Activated naive CD8-positive, alpha-beta T cell (primary cell): ENCODE results near the gene SEC24A.
A peak's percentile ranks its signal among the peaks of the same experiment; 100 is the strongest.
"Not testable (repeated sequence)": the region's sequence is repeated elsewhere in the genome, so short reads cannot be mapped to it uniquely, and the experiment has no call there.

Experiments used
- H3K27ac Mint-ChIP-seq: one replicate; pipeline ENCODE4 v1.8.0; 2021; ENCODE audit warnings: mixed read lengths
- H3K27me3 Mint-ChIP-seq: one replicate; pipeline ENCODE4 v1.8.0; 2021; ENCODE audit warnings: mixed read lengths
- H3K36me3 Mint-ChIP-seq: one replicate; pipeline ENCODE4 v1.8.0; 2021; ENCODE audit warnings: mixed read lengths
- H3K4me1 Mint-ChIP-seq: one replicate; pipeline ENCODE4 v1.8.0; 2021; ENCODE audit warnings: low read depth, mixed read lengths
- H3K4me3 Mint-ChIP-seq: one replicate; pipeline ENCODE4 v1.8.0; 2021; ENCODE audit warnings: mild to moderate bottlenecking, mixed read lengths
- H3K9me3 Mint-ChIP-seq: one replicate; pipeline ENCODE4 v1.8.0; 2021; ENCODE audit warnings: low read depth, mixed read lengths

Gene SEC24A

GRCh38 chr5:134648425-134649162, at the start of gene SEC24A:
SEC24A (plus strand) TSS chr5:134648785; CDS start chr5:134649077, 292 bp downstream.
- Mint-ChIP-seq H3K27ac (peak within 1 kb of the TSS; percentile 98), H3K27me3 (no peaks in the 10 kb centered on the region), H3K9me3 (no peaks in the 10 kb centered on the region), H3K36me3 (no peaks in the 10 kb centered on the region), H3K4me1 (peaks cover 21% of the 10 kb centered on the region), H3K4me3 (peak within 1 kb of the TSS; percentile 95)

GRCh38 chr5:134599820-134600219, 48.8 kb upstream of the SEC24A start:
- not testable (repeated sequence) for H3K4me3 Mint-ChIP-seq, H3K27ac Mint-ChIP-seq, H3K27me3 Mint-ChIP-seq, H3K9me3 Mint-ChIP-seq, H3K36me3 Mint-ChIP-seq
- peaks cover 26% of the 10 kb centered on the region for H3K4me1 Mint-ChIP-seq

- peaks cover 1% of the 10 kb centered on the region for H3K27me3 Mint-ChIP-seq
- no peak overlapping the region for H3K4me3 Mint-ChIP-seq
- no peak overlapping the region for H3K27ac Mint-ChIP-seq
- peaks cover 29% of the 10 kb centered on the region for H3K4me1 Mint-ChIP-seq
- no peaks in the 10 kb centered on the region for H3K9me3 Mint-ChIP-seq
- no peaks in the 10 kb centered on the region for H3K36me3 Mint-ChIP-seq
Observed at GRCh38 chr5:134600600-134600999, 48.0 kb upstream of the SEC24A start.

- no peaks in the 10 kb centered on the region for H3K36me3 Mint-ChIP-seq
- peak overlapping the region; percentile 87 for H3K27ac Mint-ChIP-seq
Observed at GRCh38 chr5:134603059-134603458, 45.5 kb upstream of the SEC24A start.

GRCh38 chr5:134604908-134605307, 43.7 kb upstream of the SEC24A start:
- H3K27me3 Mint-ChIP-seq: no peaks in the 10 kb centered on the region
- H3K36me3 Mint-ChIP-seq: peaks cover 2% of the 10 kb centered on the region
- H3K27ac Mint-ChIP-seq: peak overlapping the region; percentile 87
- H3K9me3 Mint-ChIP-seq: no peaks in the 10 kb centered on the region
- H3K4me1 Mint-ChIP-seq: peaks cover 29% of the 10 kb centered on the region
- H3K4me3 Mint-ChIP-seq: peak overlapping the region; percentile 27

More at GRCh38 chr5:134603059-134603458, 45.5 kb upstream of the SEC24A start:
- Mint-ChIP-seq H3K4me3 (peak overlapping the region; percentile 42), H3K4me1 (peaks cover 29% of the 10 kb centered on the region), H3K27me3 (no peaks in the 10 kb centered on the region), H3K9me3 (no peaks in the 10 kb centered on the region)

- peaks cover 4% of the 10 kb centered on the region for H3K36me3 Mint-ChIP-seq
Observed at GRCh38 chr5:134606726-134607125, 41.9 kb upstream of the SEC24A start.

DNA sequence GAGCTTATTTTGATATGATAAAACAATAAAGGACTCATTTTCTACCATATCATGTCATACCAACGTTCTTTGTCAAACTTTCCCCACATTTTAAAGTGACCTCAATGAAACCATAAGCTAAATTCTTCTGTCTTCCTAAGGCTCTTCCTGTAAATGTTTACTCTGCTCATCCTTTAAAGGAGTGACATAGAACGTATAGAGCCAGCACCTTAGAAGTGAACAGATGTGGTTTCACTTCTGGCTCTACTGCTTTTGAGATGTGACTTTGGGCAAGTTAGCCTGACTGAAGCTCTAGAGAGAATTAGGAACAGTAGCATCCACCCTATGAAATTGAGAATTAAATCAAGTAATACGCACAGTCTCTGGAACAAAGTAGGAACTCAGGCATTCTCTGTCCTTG, 40.0 kb upstream of the SEC24A start:
- H3K4me3 Mint-ChIP-seq: no peak overlapping the region
- no peak overlapping the region for H3K27ac Mint-ChIP-seq
- peaks cover 21% of the 10 kb centered on the region for H3K4me1 Mint-ChIP-seq
- H3K9me3 Mint-ChIP-seq: no peaks in the 10 kb centered on the region
- H3K36me3 Mint-ChIP-seq: peaks cover 4% of the 10 kb centered on the region
- H3K27me3 Mint-ChIP-seq: no peaks in the 10 kb centered on the region

More at GRCh38 chr5:134606726-134607125, 41.9 kb upstream of the SEC24A start:
- Mint-ChIP-seq H3K4me1 (peaks cover 29% of the 10 kb centered on the region), H3K9me3 (no peaks in the 10 kb centered on the region), H3K4me3 (no peak overlapping the region), H3K27ac (no peak overlapping the region), H3K27me3 (no peaks in the 10 kb centered on the region)

GRCh38 chr5:134609232-134609851, 39.2 kb upstream of the SEC24A start:
- peaks cover 17% of the 10 kb centered on the region for H3K4me1 Mint-ChIP-seq
- no peaks in the 10 kb centered on the region for H3K27me3 Mint-ChIP-seq
- H3K4me3 Mint-ChIP-seq: no peak overlapping the region
- H3K27ac Mint-ChIP-seq: peak overlapping the region; percentile 68
- no peaks in the 10 kb centered on the region for H3K9me3 Mint-ChIP-seq
- H3K36me3 Mint-ChIP-seq: peaks cover 7% of the 10 kb centered on the region

GRCh38 chr5:134610725-134611124, 37.9 kb upstream of the SEC24A start:
- Mint-ChIP-seq H3K27ac (peak overlapping the region; percentile 4), H3K27me3 (no peaks in the 10 kb centered on the region), H3K9me3 (no peaks in the 10 kb centered on the region), H3K4me3 (no peak overlapping the region), H3K4me1 (peaks cover 7% of the 10 kb centered on the region), H3K36me3 (peaks cover 8% of the 10 kb centered on the region)

DNA sequence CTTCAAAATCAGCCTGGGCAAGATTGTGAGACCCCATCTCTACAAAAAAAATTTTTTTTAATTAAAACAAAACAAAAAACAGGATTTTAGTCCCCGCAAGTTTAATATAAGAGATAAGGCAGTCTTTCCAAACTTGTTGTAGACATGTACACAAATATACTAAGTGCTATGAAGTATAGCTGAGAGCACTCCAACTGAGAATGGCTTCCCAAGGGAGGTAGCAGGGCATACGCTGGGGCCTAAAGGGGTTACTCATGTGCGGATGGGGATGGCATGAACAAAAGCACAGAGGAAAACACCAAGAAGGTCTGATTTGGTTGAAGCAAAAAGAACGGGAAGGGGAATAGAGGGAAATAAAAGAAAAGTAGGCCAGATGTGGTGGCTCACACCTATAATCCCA, 37.1 kb upstream of the SEC24A start:
- H3K27ac Mint-ChIP-seq: no peak overlapping the region
- peaks cover 8% of the 10 kb centered on the region for H3K36me3 Mint-ChIP-seq
- no peaks in the 10 kb centered on the region for H3K27me3 Mint-ChIP-seq
- H3K4me1 Mint-ChIP-seq: peaks cover 7% of the 10 kb centered on the region
- no peaks in the 10 kb centered on the region for H3K9me3 Mint-ChIP-seq
- no peak overlapping the region for H3K4me3 Mint-ChIP-seq

DNA sequence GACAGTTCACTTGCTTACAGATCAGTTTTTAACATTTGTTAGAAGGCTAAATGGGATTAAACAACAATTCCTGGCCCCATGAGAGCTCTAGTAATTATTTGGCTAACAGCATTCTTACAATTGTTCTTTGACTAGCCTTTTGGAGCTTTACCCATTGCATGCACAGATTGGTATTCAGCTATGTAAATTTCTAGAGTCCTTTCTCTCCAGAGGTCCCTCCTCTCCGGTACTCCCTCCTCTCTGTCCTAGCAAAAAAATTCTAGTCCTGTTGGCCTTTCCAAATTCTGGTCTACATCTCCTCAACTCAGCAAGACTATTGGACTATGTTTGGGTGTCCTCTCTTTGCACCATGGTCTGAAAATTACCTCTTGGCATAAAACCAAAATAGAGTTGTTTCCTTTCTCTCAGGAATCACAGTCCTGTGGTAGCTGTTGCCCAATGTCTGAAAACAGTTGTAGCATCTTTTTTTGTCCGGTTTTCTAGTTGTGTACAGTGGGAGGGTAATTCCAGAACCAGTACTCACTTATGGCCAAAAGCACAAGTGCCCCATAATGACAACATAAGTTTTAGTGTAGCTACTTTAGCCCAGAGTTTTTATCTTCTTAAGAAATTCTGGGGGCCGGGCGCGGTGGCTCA, 34.0 kb upstream of the SEC24A start:
- Mint-ChIP-seq H3K27ac (peak overlapping the region; percentile 2), H3K9me3 (no peaks in the 10 kb centered on the region), H3K4me3 (no peak overlapping the region), H3K36me3 (peaks cover 5% of the 10 kb centered on the region), H3K27me3 (no peaks in the 10 kb centered on the region), H3K4me1 (peaks cover 7% of the 10 kb centered on the region)

DNA sequence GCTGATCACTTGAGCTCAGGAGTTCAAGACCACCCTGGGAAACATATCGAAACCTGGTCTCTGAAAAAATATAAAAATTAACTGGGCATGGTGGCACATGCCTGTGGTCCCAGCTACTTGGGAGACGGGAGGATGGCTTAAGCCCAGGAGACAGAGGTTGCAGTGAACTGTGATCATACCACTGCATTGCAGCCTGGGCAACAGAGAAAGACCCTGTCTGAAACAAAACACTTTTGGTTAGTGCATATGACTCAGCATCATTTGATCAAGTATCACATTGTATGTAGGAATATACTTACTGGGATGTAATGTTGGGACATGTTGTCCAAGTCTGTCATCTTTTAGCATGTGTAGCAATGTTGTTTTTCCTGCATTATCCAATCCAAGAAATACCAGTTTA, 28.0 kb upstream of the SEC24A start:
- Mint-ChIP-seq H3K36me3 (no peaks in the 10 kb centered on the region), H3K27ac (no peak overlapping the region)

GRCh38 chr5:134625559-134625958, 23.0 kb upstream of the SEC24A start:
- no peak overlapping the region for H3K4me3 Mint-ChIP-seq
- H3K27ac Mint-ChIP-seq: no peak overlapping the region
- H3K9me3 Mint-ChIP-seq: no peaks in the 10 kb centered on the region
- no peaks in the 10 kb centered on the region for H3K27me3 Mint-ChIP-seq
- no peaks in the 10 kb centered on the region for H3K36me3 Mint-ChIP-seq
- H3K4me1 Mint-ChIP-seq: peaks cover 25% of the 10 kb centered on the region

More for the DNA sequence above, 28.0 kb upstream of the SEC24A start:
- Mint-ChIP-seq H3K9me3 (no peaks in the 10 kb centered on the region), H3K27me3 (no peaks in the 10 kb centered on the region), H3K4me3 (no peak overlapping the region), H3K4me1 (peaks cover 16% of the 10 kb centered on the region)

GRCh38 chr5:134626369-134627014, 22.1 kb upstream of the SEC24A start:
- Mint-ChIP-seq H3K4me3 (no peak overlapping the region), H3K27me3 (no peaks in the 10 kb centered on the region), H3K4me1 (peaks cover 31% of the 10 kb centered on the region), H3K27ac (no peak overlapping the region), H3K36me3 (peaks cover 2% of the 10 kb centered on the region), H3K9me3 (no peaks in the 10 kb centered on the region)

- Mint-ChIP-seq H3K4me3 (no peak overlapping the region), H3K27me3 (no peaks in the 10 kb centered on the region), H3K4me1 (peaks cover 16% of the 10 kb centered on the region), H3K27ac (no peak overlapping the region), H3K9me3 (no peaks in the 10 kb centered on the region), H3K36me3 (peaks cover 2% of the 10 kb centered on the region)
Observed at GRCh38 chr5:134634227-134634626, 14.4 kb upstream of the SEC24A start.
